ENCODE results near the gene MRPL58. TPM values are rescaled to one million over a fixed set of nuclear protein-coding genes. Genes with fewer than 3 reads are reported as not detected.

MRPL58 gene
- total RNA-seq, 1 donor from 2014 or later, result 23.8 TPM

DNA sequence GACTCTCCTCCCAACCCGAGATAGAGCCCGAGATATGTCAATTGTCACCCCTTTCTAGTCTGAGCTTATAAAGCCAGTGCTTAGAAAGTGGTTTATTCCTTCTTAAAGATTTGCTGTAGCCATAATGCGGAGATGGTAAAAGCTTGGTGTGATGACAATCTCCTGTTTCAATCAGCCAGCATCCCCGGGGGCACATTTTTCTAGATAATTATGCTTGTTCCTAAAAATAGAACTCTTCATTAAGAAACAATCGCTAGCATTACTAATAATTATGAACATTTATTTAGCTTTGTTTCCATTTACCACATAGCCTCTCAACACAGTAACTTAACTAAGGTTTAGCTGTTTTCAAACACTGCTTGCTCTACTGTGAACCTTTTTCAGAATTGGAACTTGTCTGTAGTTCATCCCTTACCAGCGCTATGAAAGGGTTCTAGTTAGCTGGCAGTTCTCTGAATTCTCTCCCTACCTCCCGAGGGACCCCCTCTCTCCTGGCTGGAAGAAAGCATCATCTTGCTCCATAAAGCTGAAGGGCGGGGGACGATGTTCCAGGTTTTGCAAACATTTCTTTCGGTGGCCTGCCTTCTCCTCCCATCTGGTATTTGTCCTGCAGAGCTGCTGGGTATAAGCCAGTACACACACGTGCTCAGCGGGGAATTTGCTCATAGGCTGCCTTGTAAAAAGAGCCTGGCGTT is 922 bp upstream of the MRPL58 start:
- no peaks in the 10 kb centered on the region for H3K27me3 ChIP-seq (ENCODE audit: insufficient read depth, low read length)
- H3K27ac ChIP-seq (ENCODE audit: low read depth, low read length), result peak overlapping the region; percentile 77
- no peaks in the 10 kb centered on the region for H4K20me1 ChIP-seq (ENCODE audit: insufficient read depth, low read length)
- H3K9me3 ChIP-seq (ENCODE audit: insufficient read depth, low read depth, low read length), result no peaks in the 10 kb centered on the region
- Mint-ChIP-seq H3K9me3 (ENCODE audit: unreplicated experiment) (no peaks in the 10 kb centered on the region), H3K27me3 (ENCODE audit: low read depth, unreplicated experiment) (no peaks in the 10 kb centered on the region), H3K36me3 (ENCODE audit: low read depth, unreplicated experiment) (peaks cover 6% of the 10 kb centered on the region), H3K27ac (ENCODE audit: unreplicated experiment) (peak overlapping the region; percentile 94), H3K4me3 (ENCODE audit: unreplicated experiment) (peak overlapping the region; percentile 77), H3K4me1 (ENCODE audit: low read depth, unreplicated experiment) (peaks cover 10% of the 10 kb centered on the region)
- H3K4me1 ChIP-seq (ENCODE audit: insufficient read depth, low read length), result peaks cover 14% of the 10 kb centered on the region
- H3K79me2 ChIP-seq (ENCODE audit: insufficient read depth, low read length), result peaks cover 23% of the 10 kb centered on the region
- no peak for FAIRE-seq
- H3K36me3 ChIP-seq (ENCODE audit: insufficient read depth, low read length), result no peaks in the 10 kb centered on the region
- TF ChIP-seq EZH2 (IDR thresholded peaks at IDR 0.05; ENCODE audit: insufficient read depth, low read length), result no peak
- TF ChIP-seq, protein P1, sequence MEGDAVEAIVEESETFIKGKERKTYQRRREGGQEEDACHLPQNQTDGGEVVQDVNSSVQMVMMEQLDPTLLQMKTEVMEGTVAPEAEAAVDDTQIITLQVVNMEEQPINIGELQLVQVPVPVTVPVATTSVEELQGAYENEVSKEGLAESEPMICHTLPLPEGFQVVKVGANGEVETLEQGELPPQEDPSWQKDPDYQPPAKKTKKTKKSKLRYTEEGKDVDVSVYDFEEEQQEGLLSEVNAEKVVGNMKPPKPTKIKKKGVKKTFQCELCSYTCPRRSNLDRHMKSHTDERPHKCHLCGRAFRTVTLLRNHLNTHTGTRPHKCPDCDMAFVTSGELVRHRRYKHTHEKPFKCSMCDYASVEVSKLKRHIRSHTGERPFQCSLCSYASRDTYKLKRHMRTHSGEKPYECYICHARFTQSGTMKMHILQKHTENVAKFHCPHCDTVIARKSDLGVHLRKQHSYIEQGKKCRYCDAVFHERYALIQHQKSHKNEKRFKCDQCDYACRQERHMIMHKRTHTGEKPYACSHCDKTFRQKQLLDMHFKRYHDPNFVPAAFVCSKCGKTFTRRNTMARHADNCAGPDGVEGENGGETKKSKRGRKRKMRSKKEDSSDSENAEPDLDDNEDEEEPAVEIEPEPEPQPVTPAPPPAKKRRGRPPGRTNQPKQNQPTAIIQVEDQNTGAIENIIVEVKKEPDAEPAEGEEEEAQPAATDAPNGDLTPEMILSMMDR (IDR thresholded peaks at IDR 0.05; ENCODE audit: insufficient read depth, low read depth, low read length), result no peak
- H3K4me2 ChIP-seq (ENCODE audit: low read length), result peak overlapping the region; percentile 86
- peak; percentile 33 for DNase-seq (ENCODE audit: low read depth)
- peak overlapping the region; percentile 72 for H2AFZ ChIP-seq (ENCODE audit: low read depth, low read length)
- peak overlapping the region; percentile 86 for H3K4me3 ChIP-seq (ENCODE audit: insufficient read depth, low read depth, low read length)
- peak overlapping the region; percentile 89 for H3K9ac ChIP-seq (ENCODE audit: low read length)

DNA sequence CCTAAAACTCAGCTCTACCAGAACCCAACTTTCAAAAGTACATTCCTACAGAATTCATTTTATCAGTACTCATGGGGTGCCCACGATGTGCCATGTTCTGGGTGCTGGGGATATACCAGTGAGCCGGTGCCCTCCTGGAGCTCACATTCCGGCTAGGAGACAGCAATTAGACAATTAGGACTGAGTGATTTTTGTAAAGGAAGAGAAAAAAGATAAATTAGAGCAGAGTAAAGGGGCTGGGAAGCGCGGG is 449 bp upstream of the MRPL58 start:
- Histone ChIP-seq H3K9ac (ENCODE audit: low read length) (peak overlapping the region; percentile 89), H3K4me3 (ENCODE audit: insufficient read depth, low read depth, low read length) (peak overlapping the region; percentile 86), H4K20me1 (ENCODE audit: insufficient read depth, low read length) (no peaks in the 10 kb centered on the region), H3K27ac (ENCODE audit: low read depth, low read length) (peak overlapping the region; percentile 77), H3K4me2 (ENCODE audit: low read length) (peak overlapping the region; percentile 86), H3K79me2 (ENCODE audit: insufficient read depth, low read length) (peaks cover 23% of the 10 kb centered on the region), H2AFZ (ENCODE audit: low read depth, low read length) (peak overlapping the region; percentile 72), H3K4me1 (ENCODE audit: insufficient read depth, low read length) (peaks cover 14% of the 10 kb centered on the region), H3K27me3 (ENCODE audit: insufficient read depth, low read length) (no peaks in the 10 kb centered on the region), H3K36me3 (ENCODE audit: insufficient read depth, low read length) (no peaks in the 10 kb centered on the region), H3K9me3 (ENCODE audit: insufficient read depth, low read depth, low read length) (no peaks in the 10 kb centered on the region)
- H3K27ac Mint-ChIP-seq (ENCODE audit: unreplicated experiment), result peak overlapping the region; percentile 94
- peak overlapping the region; percentile 77 for H3K4me3 Mint-ChIP-seq (ENCODE audit: unreplicated experiment)
- peaks cover 10% of the 10 kb centered on the region for H3K4me1 Mint-ChIP-seq (ENCODE audit: low read depth, unreplicated experiment)
- TF ChIP-seq, protein P1 (IDR thresholded peaks at IDR 0.05; ENCODE audit: insufficient read depth, low read depth, low read length), result no peak
- no peak for TF ChIP-seq EZH2 (IDR thresholded peaks at IDR 0.05; ENCODE audit: insufficient read depth, low read length)
- H3K36me3 Mint-ChIP-seq (ENCODE audit: low read depth, unreplicated experiment), result peaks cover 6% of the 10 kb centered on the region
- DNase-seq (ENCODE audit: low read depth) (no peak), FAIRE-seq (no peak)
- H3K9me3 Mint-ChIP-seq (ENCODE audit: unreplicated experiment), result no peaks in the 10 kb centered on the region
- no peaks in the 10 kb centered on the region for H3K27me3 Mint-ChIP-seq (ENCODE audit: low read depth, unreplicated experiment)

DNA sequence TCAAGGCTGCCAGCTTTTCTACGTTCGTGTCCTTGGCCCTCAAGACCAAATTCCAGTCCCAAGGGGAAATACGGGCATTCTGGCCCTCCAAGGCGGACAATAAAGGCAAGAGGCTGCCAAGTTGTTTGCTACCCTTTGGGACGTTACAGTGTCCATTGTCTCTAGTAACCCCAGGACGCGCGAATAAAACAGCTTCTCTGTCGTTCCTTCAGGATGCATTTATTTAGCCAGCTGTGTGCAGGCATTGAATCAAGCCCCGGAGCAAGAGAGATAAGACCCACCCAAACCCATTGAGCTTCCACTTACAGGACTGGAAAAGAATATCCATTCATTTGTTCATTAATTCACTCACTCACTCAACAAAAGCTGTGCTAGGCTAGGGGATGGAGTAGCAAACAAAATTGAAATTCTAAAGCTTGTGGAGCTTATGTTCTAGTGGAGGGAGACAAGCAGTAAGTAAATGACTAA is 656 bp downstream of the MRPL58 start:
- Histone ChIP-seq H3K4me2 (ENCODE audit: low read length) (peak overlapping the region; percentile 86), H4K20me1 (ENCODE audit: insufficient read depth, low read length) (no peaks in the 10 kb centered on the region), H3K9me3 (ENCODE audit: insufficient read depth, low read depth, low read length) (no peaks in the 10 kb centered on the region), H3K9ac (ENCODE audit: low read length) (peak overlapping the region; percentile 89), H3K4me1 (ENCODE audit: insufficient read depth, low read length) (peaks cover 14% of the 10 kb centered on the region), H3K79me2 (ENCODE audit: insufficient read depth, low read length) (peaks cover 23% of the 10 kb centered on the region), H3K36me3 (ENCODE audit: insufficient read depth, low read length) (no peaks in the 10 kb centered on the region), H2AFZ (ENCODE audit: low read depth, low read length) (peak overlapping the region; percentile 72), H3K27ac (ENCODE audit: low read depth, low read length) (peak overlapping the region; percentile 77), H3K27me3 (ENCODE audit: insufficient read depth, low read length) (no peaks in the 10 kb centered on the region), H3K4me3 (ENCODE audit: insufficient read depth, low read depth, low read length) (peak overlapping the region; percentile 86)
- H3K27ac Mint-ChIP-seq (ENCODE audit: unreplicated experiment), result peak overlapping the region; percentile 92
- peak overlapping the region; percentile 77 for H3K4me3 Mint-ChIP-seq (ENCODE audit: unreplicated experiment)
- no peaks in the 10 kb centered on the region for H3K9me3 Mint-ChIP-seq (ENCODE audit: unreplicated experiment)
- H3K27me3 Mint-ChIP-seq (ENCODE audit: low read depth, unreplicated experiment), result no peaks in the 10 kb centered on the region
- peaks cover 10% of the 10 kb centered on the region for H3K4me1 Mint-ChIP-seq (ENCODE audit: low read depth, unreplicated experiment)
- DNase-seq (ENCODE audit: low read depth) (no peak), FAIRE-seq (no peak)
- peaks cover 4% of the 10 kb centered on the region for H3K36me3 Mint-ChIP-seq (ENCODE audit: low read depth, unreplicated experiment)
- TF ChIP-seq EZH2 (IDR thresholded peaks at IDR 0.05; ENCODE audit: insufficient read depth, low read length), result no peak
- TF ChIP-seq, protein P1 (IDR thresholded peaks at IDR 0.05; ENCODE audit: insufficient read depth, low read depth, low read length), result no peak

All from astrocyte (in vitro differentiated cells and primary cell).